ENCODE measurements around the gene THBS1.

The THBS1 gene

DNA sequence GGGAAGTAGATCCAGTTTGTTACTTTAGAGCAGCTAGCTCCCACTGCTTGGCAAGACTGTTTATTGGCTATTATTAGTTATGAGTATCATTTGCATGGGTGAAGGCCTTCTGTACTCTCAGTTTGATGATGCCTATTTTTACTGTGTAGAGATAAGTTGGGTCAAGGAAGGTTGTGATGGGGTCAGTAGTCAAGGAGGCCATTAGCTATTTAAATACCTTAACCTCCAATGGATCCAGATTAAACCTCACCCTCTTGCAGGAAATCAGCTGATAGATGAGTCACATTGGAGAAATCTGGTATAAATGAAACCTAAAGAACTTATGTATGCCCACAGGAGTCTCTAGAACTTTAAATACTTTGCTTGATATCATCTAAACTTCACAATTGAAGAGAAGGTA is 45.0 kb downstream of the THBS1 start:
- no peaks in the 10 kb centered on the region for H3K4me1 ChIP-seq (ENCODE audit: insufficient read depth, low read length, severe bottlenecking)
- no peaks in the 10 kb centered on the region for H3K9me2 ChIP-seq (ENCODE audit: low read depth, low read length)
- H3K9me3 ChIP-seq (ENCODE audit: low read length): no peaks in the 10 kb centered on the region
- no peaks in the 10 kb centered on the region for H3K27me3 ChIP-seq (ENCODE audit: insufficient read depth, low read length)
- H2AFZ ChIP-seq (ENCODE audit: low read length): no peak overlapping the region
- TF ChIP-seq, protein P1, sequence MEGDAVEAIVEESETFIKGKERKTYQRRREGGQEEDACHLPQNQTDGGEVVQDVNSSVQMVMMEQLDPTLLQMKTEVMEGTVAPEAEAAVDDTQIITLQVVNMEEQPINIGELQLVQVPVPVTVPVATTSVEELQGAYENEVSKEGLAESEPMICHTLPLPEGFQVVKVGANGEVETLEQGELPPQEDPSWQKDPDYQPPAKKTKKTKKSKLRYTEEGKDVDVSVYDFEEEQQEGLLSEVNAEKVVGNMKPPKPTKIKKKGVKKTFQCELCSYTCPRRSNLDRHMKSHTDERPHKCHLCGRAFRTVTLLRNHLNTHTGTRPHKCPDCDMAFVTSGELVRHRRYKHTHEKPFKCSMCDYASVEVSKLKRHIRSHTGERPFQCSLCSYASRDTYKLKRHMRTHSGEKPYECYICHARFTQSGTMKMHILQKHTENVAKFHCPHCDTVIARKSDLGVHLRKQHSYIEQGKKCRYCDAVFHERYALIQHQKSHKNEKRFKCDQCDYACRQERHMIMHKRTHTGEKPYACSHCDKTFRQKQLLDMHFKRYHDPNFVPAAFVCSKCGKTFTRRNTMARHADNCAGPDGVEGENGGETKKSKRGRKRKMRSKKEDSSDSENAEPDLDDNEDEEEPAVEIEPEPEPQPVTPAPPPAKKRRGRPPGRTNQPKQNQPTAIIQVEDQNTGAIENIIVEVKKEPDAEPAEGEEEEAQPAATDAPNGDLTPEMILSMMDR (IDR thresholded peaks at IDR 0.05; ENCODE audit: low read length): no peak
- TF ChIP-seq EZH2 (IDR thresholded peaks at IDR 0.05; ENCODE audit: borderline replicate concordance, low read length): no peak
- H4K20me1 ChIP-seq (ENCODE audit: insufficient read depth, low read length): no peaks in the 10 kb centered on the region
- no peak overlapping the region for H3K9ac ChIP-seq (ENCODE audit: low read length)
- H3F3A ChIP-seq (ENCODE audit: insufficient read depth, low read length): no peaks in the 10 kb centered on the region
- H3K4me2 ChIP-seq (ENCODE audit: low read length): no peak overlapping the region
- no peaks in the 10 kb centered on the region for H3K36me3 ChIP-seq (ENCODE audit: insufficient read depth, low read length)
- no peak overlapping the region for H3K4me3 ChIP-seq (ENCODE audit: low read depth, low read length, poor library complexity, severe bottlenecking)
- H3K27ac ChIP-seq (ENCODE audit: low read depth, low read length, poor library complexity, severe bottlenecking): no peak overlapping the region
- no peaks in the 10 kb centered on the region for H3K79me2 ChIP-seq (ENCODE audit: insufficient read depth, low read length)

DNA sequence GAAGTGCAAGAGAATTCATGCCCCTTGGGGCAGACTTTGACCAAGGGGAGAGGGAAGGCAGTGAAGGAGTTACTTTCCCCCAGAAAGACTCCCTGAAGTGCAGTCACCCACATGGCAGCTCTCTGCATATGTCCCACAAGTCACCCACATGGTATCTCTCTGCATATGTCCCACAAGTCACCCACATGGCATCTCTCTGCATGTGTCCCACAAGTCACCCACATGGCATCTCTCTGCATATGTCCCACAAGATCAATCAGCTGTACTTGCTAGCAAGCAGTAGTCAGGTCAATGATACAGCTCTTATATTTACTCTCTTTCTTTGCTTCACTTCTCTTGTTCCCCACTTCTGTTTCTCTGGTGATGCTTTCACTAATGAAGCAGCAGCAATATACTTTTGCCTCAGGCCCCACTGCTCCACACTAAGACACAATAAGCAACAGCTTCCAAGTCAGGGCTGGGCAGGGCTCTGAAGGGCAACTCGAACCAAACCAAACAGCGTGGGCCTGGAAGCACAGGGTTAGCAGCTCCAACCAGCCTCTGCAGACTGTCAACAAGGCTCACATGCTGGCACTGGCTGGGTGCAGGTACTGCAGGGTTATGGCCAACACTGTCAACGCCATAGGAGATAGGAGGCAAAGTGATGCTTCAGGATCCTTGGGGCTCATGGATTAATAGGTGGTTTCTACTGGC is 46.7 kb downstream of the THBS1 start:
- Histone ChIP-seq H3K9ac (ENCODE audit: low read length) (no peak overlapping the region), H3K79me2 (ENCODE audit: insufficient read depth, low read length) (no peaks in the 10 kb centered on the region), H3K4me3 (ENCODE audit: low read depth, low read length, poor library complexity, severe bottlenecking) (no peak overlapping the region), H2AFZ (ENCODE audit: low read length) (no peak overlapping the region), H3K27me3 (ENCODE audit: insufficient read depth, low read length) (no peaks in the 10 kb centered on the region), H4K20me1 (ENCODE audit: insufficient read depth, low read length) (no peaks in the 10 kb centered on the region), H3K36me3 (ENCODE audit: insufficient read depth, low read length) (no peaks in the 10 kb centered on the region), H3F3A (ENCODE audit: insufficient read depth, low read length) (no peaks in the 10 kb centered on the region), H3K9me3 (ENCODE audit: low read length) (no peaks in the 10 kb centered on the region), H3K4me2 (ENCODE audit: low read length) (no peak overlapping the region), H3K27ac (ENCODE audit: low read depth, low read length, poor library complexity, severe bottlenecking) (no peak overlapping the region), H3K9me2 (ENCODE audit: low read depth, low read length) (no peaks in the 10 kb centered on the region), H3K4me1 (ENCODE audit: insufficient read depth, low read length, severe bottlenecking) (no peaks in the 10 kb centered on the region)
- TF ChIP-seq, protein P1 (IDR thresholded peaks at IDR 0.05; ENCODE audit: low read length): no peak
- no peak for TF ChIP-seq EZH2 (IDR thresholded peaks at IDR 0.05; ENCODE audit: borderline replicate concordance, low read length)

DNA sequence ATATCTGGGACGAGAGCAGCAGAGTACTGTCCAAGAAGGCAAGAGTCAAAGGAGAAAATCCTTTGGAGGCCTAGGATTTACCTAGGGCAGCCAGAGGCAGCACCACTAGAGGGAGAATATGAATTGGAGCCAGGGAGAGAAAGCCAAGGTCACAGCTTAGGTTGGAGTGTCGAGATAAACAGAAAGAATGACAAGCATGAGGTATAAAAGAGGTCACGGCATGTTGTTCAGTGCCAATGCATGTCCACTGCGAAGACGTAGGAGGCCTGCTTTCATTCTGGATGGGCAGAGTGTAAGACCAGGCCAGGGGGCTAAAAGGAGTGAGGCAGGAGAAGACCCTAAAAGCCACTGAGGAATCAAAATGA is 47.2 kb downstream of the THBS1 start:
- no peak overlapping the region for H3K27ac ChIP-seq (ENCODE audit: low read depth, low read length, poor library complexity, severe bottlenecking)

More for the DNA sequence above, 47.2 kb downstream of the THBS1 start:
- Histone ChIP-seq H3K9me2 (ENCODE audit: low read depth, low read length) (no peaks in the 10 kb centered on the region), H3K36me3 (ENCODE audit: insufficient read depth, low read length) (no peaks in the 10 kb centered on the region), H3K4me1 (ENCODE audit: insufficient read depth, low read length, severe bottlenecking) (no peaks in the 10 kb centered on the region), H3K9ac (ENCODE audit: low read length) (no peak overlapping the region), H4K20me1 (ENCODE audit: insufficient read depth, low read length) (no peaks in the 10 kb centered on the region), H3K4me2 (ENCODE audit: low read length) (no peak overlapping the region), H3K27me3 (ENCODE audit: insufficient read depth, low read length) (no peaks in the 10 kb centered on the region), H3F3A (ENCODE audit: insufficient read depth, low read length) (no peaks in the 10 kb centered on the region), H2AFZ (ENCODE audit: low read length) (no peak overlapping the region), H3K79me2 (ENCODE audit: insufficient read depth, low read length) (no peaks in the 10 kb centered on the region), H3K9me3 (ENCODE audit: low read length) (no peaks in the 10 kb centered on the region), H3K4me3 (ENCODE audit: low read depth, low read length, poor library complexity, severe bottlenecking) (no peak overlapping the region)
- TF ChIP-seq, protein P1 (IDR thresholded peaks at IDR 0.05; ENCODE audit: low read length): no peak
- TF ChIP-seq EZH2 (IDR thresholded peaks at IDR 0.05; ENCODE audit: borderline replicate concordance, low read length): no peak
